Smooth muscle cell (in vitro differentiated cells): ENCODE results near the gene PRDM1. TPM values are rescaled to one million over a fixed set of nuclear protein-coding genes. Genes with fewer than 3 reads are reported as not detected.

ENCODE experiments used
- DNase-seq: peaks from one replicate; lab custom pipeline; 2025; ENCODE audit not compliant: unreplicated experiment; lab: John Stamatoyannopoulos, UW
- H2AFZ ChIP-seq: fragments of 200-600 bp; sonication (generic); 2 replicates; pipeline ENCODE4 v1.6.0; 2016; ENCODE audit warnings: antibody characterized with exemption, low read depth, mild to moderate bottlenecking
- H3F3A ChIP-seq: fragments of 200-600 bp; sonication (generic); 2 replicates; pipeline ENCODE4 v1.6.0; 2017; ENCODE audit warnings: antibody characterized with exemption, low read depth
- H3K27ac ChIP-seq: fragments of 200-600 bp; sonication (generic); 2 replicates; pipeline ENCODE4 v1.5.1; 2016; ENCODE audit warnings: low read depth, mild to moderate bottlenecking
- H3K27me3 ChIP-seq: fragments of 200-600 bp; sonication (generic); 2 replicates; pipeline ENCODE4 v1.6.1; 2016; ENCODE audit warnings: low read depth, mild to moderate bottlenecking
- H3K36me3 ChIP-seq: fragments of 200-600 bp; sonication (generic); 2 replicates; pipeline ENCODE4 v1.5.1; 2016; ENCODE audit warnings: low read depth
- H3K4me1 ChIP-seq: fragments of 200-600 bp; sonication (generic); 2 replicates; pipeline ENCODE4 v1.5.1; 2016; ENCODE audit warnings: low read depth
- H3K4me2 ChIP-seq: fragments of 200-600 bp; sonication (generic); 2 replicates; pipeline ENCODE4 v1.6.0; 2016; ENCODE audit warnings: mild to moderate bottlenecking
- H3K4me3 ChIP-seq: fragments of 200-600 bp; sonication (generic); 2 replicates; pipeline ENCODE4 v1.5.1; 2016; ENCODE audit warnings: mild to moderate bottlenecking
- H3K79me2 ChIP-seq: fragments of 200-600 bp; sonication (generic); 2 replicates; pipeline ENCODE4 v1.6.0; 2016; ENCODE audit warnings: low read depth, mild to moderate bottlenecking
- H3K9ac ChIP-seq: fragments of 200-600 bp; sonication (generic); 2 replicates; pipeline ENCODE4 v1.6.0; 2016; ENCODE audit warnings: low read depth
- H3K9me3 ChIP-seq: fragments of 200-600 bp; sonication (generic); replicated peaks from 2 replicates; pipeline ENCODE4 v1.5.1; 2016; ENCODE audit warnings: low read depth
- H4K20me1 ChIP-seq: fragments of 200-600 bp; sonication (generic); 2 replicates; pipeline ENCODE4 v1.6.0; 2016; ENCODE audit warnings: low read depth
- CTCF ChIP-seq: fragments of 200-600 bp; sonication (generic); IDR thresholded peaks from 2 replicates; pipeline ENCODE4 v1.5.1; 2017; ENCODE audit warnings: borderline replicate concordance, mild to moderate bottlenecking, antibody characterized with exemption; ENCODE audit not compliant: insufficient read depth, poor library complexity, severe bottlenecking
- WGBS: methylation state at CpG from one replicate; pipeline ENCODE4 v1.1.7; 2016; ENCODE audit warnings: low lambda C conversion rate; 5-methylcytosine and 5-hydroxymethylcytosine counted together
- polyA plus RNA-seq: library from polyadenylated mRNA; unstranded; fragments of >200 nt; fragmentation: Nextera tagmentation; extraction: Ambion mirVana; gene quantifications from 2 replicates; pipeline ENCODE4 v1.2.1, GENCODE V29; 2016
- total RNA-seq: library from RNA; depleted of rRNA; stranded (reverse); fragments of >200 nt; gene quantifications from 2 replicates; pipeline ENCODE4 v1.2.3, GENCODE V29; 2014

Gene PRDM1
- total and polyA plus RNA-seq, 2 experiments from 2014 or later: 15.1 to 15.6 TPM

GRCh38 chr6:106070636-106071035 lies 15.5 kb upstream of the PRDM1 start:
- Histone ChIP-seq H3F3A (no peaks in the 10 kb centered on the region), H3K9ac (no peak overlapping the region), H2AFZ (no peak overlapping the region), H3K9me3 (no peaks in the 10 kb centered on the region), H3K79me2 (no peaks in the 10 kb centered on the region), H3K36me3 (no peaks in the 10 kb centered on the region), H4K20me1 (no peaks in the 10 kb centered on the region), H3K4me3 (no peak overlapping the region), H3K27me3 (peaks cover 66% of the 10 kb centered on the region), H3K27ac (no peak overlapping the region), H3K4me2 (no peak overlapping the region), H3K4me1 (no peaks in the 10 kb centered on the region)
- WGBS: 97% methylated on average over 1 of the region's 1 CpG
- TF ChIP-seq CTCF: no peak
- DNase-seq: no peak

GRCh38 chr6:106072501-106073090 lies 13.5 kb upstream of the PRDM1 start:
- Histone ChIP-seq H3K9ac (no peak overlapping the region), H3K27ac (no peak overlapping the region), H4K20me1 (no peaks in the 10 kb centered on the region), H3K36me3 (no peaks in the 10 kb centered on the region), H3K4me3 (no peak overlapping the region), H3F3A (no peaks in the 10 kb centered on the region), H3K4me2 (no peak overlapping the region), H3K9me3 (no peaks in the 10 kb centered on the region), H3K4me1 (no peaks in the 10 kb centered on the region), H3K27me3 (peaks cover 49% of the 10 kb centered on the region), H2AFZ (no peak overlapping the region), H3K79me2 (no peaks in the 10 kb centered on the region)
- no peak for DNase-seq
- no peak for TF ChIP-seq CTCF
- WGBS: 87% methylated on average over 8 of the region's 8 CpGs

- no peak overlapping the region for H3K27ac ChIP-seq
- H3K4me1 ChIP-seq: no peaks in the 10 kb centered on the region
- no peaks in the 10 kb centered on the region for H3F3A ChIP-seq
- H3K36me3 ChIP-seq: no peaks in the 10 kb centered on the region
- H4K20me1 ChIP-seq: no peaks in the 10 kb centered on the region
- H3K79me2 ChIP-seq: no peaks in the 10 kb centered on the region
- no peak overlapping the region for H3K4me2 ChIP-seq
- H3K27me3 ChIP-seq: peaks cover 33% of the 10 kb centered on the region
- DNase-seq: no peak
- H3K9ac ChIP-seq: no peak overlapping the region
- H3K4me3 ChIP-seq: no peak overlapping the region
- H3K9me3 ChIP-seq: no peaks in the 10 kb centered on the region
- WGBS: 92% methylated on average over 3 of the region's 3 CpGs
- TF ChIP-seq CTCF: no peak
- H2AFZ ChIP-seq: no peak overlapping the region
These were observed 12.0 kb upstream of the PRDM1 start for GRCh38 chr6:106074146-106074545.

- Histone ChIP-seq H3K79me2 (no peaks in the 10 kb centered on the region), H3K27ac (no peak overlapping the region), H3K36me3 (no peaks in the 10 kb centered on the region), H3K4me1 (peaks cover 10% of the 10 kb centered on the region), H3K4me3 (no peak overlapping the region), H3K9ac (no peak overlapping the region), H3F3A (no peaks in the 10 kb centered on the region), H3K9me3 (no peaks in the 10 kb centered on the region), H3K4me2 (no peak overlapping the region), H2AFZ (no peak overlapping the region), H3K27me3 (peaks cover 31% of the 10 kb centered on the region), H4K20me1 (no peaks in the 10 kb centered on the region)
- no peak for TF ChIP-seq CTCF
- WGBS: 92% methylated on average over 3 of the region's 3 CpGs
- DNase-seq: no peak
These were observed 10.0 kb upstream of the PRDM1 start for GRCh38 chr6:106076139-106076538.
